Activated CD8-positive, alpha-beta T cell treated with anti-CD3 and anti-CD28 coated beads for 36 hours (primary cell): ENCODE measurements around the gene TBX1. TPM values are rescaled to one million over a fixed set of nuclear protein-coding genes. Genes with fewer than 3 reads are reported as not detected.

ENCODE experiments used
- ATAC-seq: fragments of 200-7000 bp; cut with Tn5 transposase; one replicate; pipeline ENCODE4 v1.10.0; 2021; ENCODE audit warnings: mild to moderate bottlenecking, moderate library complexity
- CTCF ChIA-PET: fragments of 350-600 bp; sonication (Branson Sonifier 250); formaldehyde crosslinking; loops from one replicate; lab custom pipeline; 2021; ENCODE audit warnings: antibody characterized with exemption; lab: Charles Lee
- POLR2A ChIA-PET: fragments of 350-600 bp; sonication (Branson Sonifier 250); formaldehyde crosslinking; loops from one replicate; lab custom pipeline; 2021; ENCODE audit warnings: antibody characterized with exemption; lab: Charles Lee
- DNase-seq: peaks from one replicate; pipeline ENCODE4 v3.0.0-alpha.2; 2020
- H3K27ac Mint-ChIP-seq: one replicate; pipeline ENCODE4 v1.8.0; 2021; ENCODE audit warnings: mild to moderate bottlenecking, mixed read lengths
- H3K27me3 Mint-ChIP-seq: one replicate; pipeline ENCODE4 v1.8.0; 2021; ENCODE audit warnings: mixed read lengths
- H3K36me3 Mint-ChIP-seq: one replicate; pipeline ENCODE4 v1.8.0; 2021; ENCODE audit warnings: low read depth, mixed read lengths
- H3K4me1 Mint-ChIP-seq: one replicate; pipeline ENCODE4 v1.8.0; 2021; ENCODE audit warnings: low read depth, mixed read lengths
- H3K4me3 Mint-ChIP-seq: one replicate; pipeline ENCODE4 v1.8.0; 2021; ENCODE audit warnings: mild to moderate bottlenecking, moderate library complexity, mixed read lengths
- H3K9me3 Mint-ChIP-seq: one replicate; pipeline ENCODE4 v1.8.0; 2021; ENCODE audit warnings: mixed read lengths
- intact Hi-C: fragments of 100-400 bp; cut with micrococcal nuclease; formaldehyde crosslinking; loops from one replicate; pipeline ENCODE4 v1.10.0; 2022
- total RNA-seq, 2 experiments: library from RNA; stranded (reverse); gene quantifications; one replicate each; pipeline ENCODE4 v1.2.3, GENCODE V29; 2021
- TF ChIP-seq, protein P1 (sequence below): fragments of 200-600 bp; IDR thresholded peaks from one replicate; pipeline ENCODE4 v1.8.0; 2022; ENCODE audit warnings: antibody characterized with exemption, mild to moderate bottlenecking

The TBX1 gene
- total RNA-seq, 2 experiments from 2014 or later = not detected

DNA sequence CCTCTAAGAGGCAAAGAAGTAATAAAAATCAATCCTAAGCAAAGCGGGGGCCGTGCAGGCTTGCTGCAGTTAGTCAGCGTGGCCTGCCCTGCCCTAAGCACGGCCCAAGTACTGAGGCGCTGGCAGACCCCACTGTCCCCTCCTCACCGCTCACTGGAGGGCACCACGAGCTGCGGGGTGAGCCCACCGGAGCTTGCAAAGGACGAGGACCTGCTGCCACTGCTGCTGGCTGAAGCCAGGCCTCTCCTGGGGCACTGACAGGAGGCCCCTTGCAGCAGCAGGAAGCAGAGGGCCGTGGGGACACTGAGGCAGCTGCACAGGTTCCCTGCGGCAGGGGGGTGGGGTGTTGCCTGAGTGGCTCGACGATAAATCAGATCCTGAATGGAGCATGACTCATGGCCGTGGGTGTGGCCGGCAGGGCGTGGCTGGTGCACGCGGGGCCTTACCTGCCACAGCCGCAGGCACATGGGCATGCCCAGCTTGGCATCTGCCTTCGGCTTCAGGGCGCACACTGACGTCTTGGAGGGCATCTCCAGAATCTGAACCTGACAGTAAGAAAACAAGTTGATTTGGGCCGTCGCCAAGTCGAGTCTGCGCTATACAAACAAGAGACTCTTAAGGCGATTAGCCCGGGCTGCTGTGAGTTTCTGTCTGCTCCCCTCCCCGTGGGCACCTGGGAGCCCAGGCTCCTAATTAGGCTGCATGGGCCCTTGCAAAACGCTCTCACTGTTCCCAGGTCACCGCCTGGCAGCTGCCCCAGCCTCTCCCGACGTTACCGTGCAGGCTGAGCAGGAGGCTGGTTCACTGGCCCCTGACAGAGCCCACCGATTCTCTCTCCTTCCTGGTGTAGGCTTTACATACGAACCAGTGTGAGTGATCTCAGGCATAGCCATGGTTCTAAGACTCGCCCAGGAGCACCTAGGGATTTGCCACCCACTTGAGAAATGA lies 45.9 kb downstream of the TBX1 start:
- TF ChIP-seq, protein P1, sequence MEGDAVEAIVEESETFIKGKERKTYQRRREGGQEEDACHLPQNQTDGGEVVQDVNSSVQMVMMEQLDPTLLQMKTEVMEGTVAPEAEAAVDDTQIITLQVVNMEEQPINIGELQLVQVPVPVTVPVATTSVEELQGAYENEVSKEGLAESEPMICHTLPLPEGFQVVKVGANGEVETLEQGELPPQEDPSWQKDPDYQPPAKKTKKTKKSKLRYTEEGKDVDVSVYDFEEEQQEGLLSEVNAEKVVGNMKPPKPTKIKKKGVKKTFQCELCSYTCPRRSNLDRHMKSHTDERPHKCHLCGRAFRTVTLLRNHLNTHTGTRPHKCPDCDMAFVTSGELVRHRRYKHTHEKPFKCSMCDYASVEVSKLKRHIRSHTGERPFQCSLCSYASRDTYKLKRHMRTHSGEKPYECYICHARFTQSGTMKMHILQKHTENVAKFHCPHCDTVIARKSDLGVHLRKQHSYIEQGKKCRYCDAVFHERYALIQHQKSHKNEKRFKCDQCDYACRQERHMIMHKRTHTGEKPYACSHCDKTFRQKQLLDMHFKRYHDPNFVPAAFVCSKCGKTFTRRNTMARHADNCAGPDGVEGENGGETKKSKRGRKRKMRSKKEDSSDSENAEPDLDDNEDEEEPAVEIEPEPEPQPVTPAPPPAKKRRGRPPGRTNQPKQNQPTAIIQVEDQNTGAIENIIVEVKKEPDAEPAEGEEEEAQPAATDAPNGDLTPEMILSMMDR = no peak
- CTCF ChIA-PET = no interaction called here
- ATAC-seq = no peak

DNA sequence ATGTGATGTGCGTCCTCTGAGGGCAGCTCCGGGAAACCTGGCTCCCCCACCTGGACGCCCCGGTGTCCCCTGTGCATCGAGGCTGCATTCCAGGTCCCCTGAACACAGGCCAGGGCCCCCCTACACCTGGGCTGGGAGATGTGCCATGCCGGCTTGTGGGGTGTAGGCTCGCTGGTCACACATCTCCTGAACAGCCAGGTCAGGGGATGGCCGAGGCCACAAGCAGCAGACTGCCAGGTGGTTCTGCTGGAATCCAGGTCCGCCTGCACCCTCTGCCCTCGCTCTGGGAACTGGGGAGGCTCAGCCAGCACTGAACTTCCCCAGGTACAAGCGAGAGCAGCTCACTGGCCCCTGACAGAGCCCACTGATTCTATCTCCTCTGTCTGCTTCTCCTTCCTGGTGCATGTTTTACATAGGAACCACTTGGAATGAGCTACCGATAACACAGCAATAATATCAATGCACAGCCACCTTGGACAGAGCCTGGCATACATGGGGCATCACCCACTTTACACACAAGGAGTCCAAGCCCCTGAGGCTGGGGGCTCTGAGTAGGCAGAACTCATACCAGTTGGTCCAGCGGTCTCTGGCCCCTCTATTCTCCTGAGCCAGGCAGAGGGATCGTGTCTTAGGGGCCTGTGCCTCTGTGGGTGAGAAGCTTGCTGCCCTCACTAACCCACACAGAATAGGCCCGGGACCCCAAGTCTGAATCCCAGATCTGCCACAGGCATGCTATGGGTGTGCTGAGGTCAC lies 46.8 kb downstream of the TBX1 start:
- TF ChIP-seq, protein P1 = no peak
- DNase-seq (no peak), ATAC-seq (no peak)
- Mint-ChIP-seq H3K4me3 (no peak overlapping the region), H3K27ac (no peak overlapping the region), H3K4me1 (no peaks in the 10 kb centered on the region), H3K9me3 (no peaks in the 10 kb centered on the region), H3K36me3 (no peaks in the 10 kb centered on the region), H3K27me3 (no peaks in the 10 kb centered on the region)
- POLR2A ChIA-PET = no interaction called here
- intact Hi-C loops = no loop called here
- CTCF ChIA-PET = no interaction called here

More for the DNA sequence above, 45.9 kb downstream of the TBX1 start:
- Mint-ChIP-seq H3K27ac (no peak overlapping the region), H3K36me3 (no peaks in the 10 kb centered on the region), H3K4me1 (no peaks in the 10 kb centered on the region), H3K9me3 (no peaks in the 10 kb centered on the region), H3K27me3 (no peaks in the 10 kb centered on the region), H3K4me3 (no peak overlapping the region)
- POLR2A ChIA-PET = no interaction called here
- intact Hi-C loops = no loop called here
- DNase-seq = no peak

DNA sequence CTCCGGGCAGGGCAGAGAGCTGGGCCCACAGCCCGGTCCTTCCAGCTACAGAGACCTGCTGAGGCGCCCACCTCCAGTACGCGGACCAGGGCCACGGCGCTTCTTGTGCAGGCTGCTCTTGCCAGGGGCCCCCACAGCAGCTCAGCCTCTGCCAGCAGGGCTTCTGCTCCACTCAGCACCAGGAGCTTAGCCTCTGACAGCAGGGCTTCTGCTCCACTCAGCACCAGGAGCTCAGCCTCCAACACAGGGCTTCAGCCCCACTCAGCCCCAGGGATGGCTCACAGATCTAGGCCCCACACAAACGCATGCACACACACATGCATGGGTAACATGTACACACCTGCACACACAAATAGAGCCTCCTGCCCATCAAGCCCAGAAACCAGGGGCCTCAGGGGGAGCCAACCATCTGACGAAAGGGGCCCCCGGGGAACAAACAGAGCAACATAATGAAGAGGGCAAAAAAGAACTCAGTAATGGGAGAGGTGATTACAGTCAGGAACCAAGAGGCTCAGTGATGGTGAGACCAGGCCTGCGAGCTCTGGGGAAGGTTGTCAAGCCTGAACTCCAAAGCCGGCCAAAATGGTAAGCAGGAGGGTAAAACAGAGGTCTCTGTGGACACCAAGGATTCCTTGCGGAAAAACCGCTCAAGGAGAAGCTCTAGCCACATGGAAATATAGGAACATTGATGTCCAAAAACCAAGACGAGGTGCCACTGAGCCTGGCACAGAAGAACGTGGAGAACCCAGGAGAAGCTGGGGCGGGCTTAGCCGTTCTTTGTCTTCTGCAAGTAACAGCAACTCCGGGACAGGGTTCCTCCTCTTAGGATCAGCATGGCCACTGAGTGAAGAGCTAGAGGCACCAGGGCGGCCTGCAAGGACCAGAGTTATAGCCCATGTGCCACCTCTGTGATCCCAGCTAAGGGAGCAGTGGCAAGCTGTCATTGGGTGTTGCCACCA lies 47.6 kb downstream of the TBX1 start:
- no peak for ATAC-seq
- TF ChIP-seq, protein P1 = no peak
- POLR2A ChIA-PET = no interaction called here
- Mint-ChIP-seq H3K4me3 (no peak overlapping the region), H3K27ac (no peak overlapping the region), H3K36me3 (no peaks in the 10 kb centered on the region), H3K4me1 (no peaks in the 10 kb centered on the region), H3K27me3 (no peaks in the 10 kb centered on the region), H3K9me3 (no peaks in the 10 kb centered on the region)
- DNase-seq = no peak
- intact Hi-C loops = no loop called here
- CTCF ChIA-PET = no interaction called here

DNA sequence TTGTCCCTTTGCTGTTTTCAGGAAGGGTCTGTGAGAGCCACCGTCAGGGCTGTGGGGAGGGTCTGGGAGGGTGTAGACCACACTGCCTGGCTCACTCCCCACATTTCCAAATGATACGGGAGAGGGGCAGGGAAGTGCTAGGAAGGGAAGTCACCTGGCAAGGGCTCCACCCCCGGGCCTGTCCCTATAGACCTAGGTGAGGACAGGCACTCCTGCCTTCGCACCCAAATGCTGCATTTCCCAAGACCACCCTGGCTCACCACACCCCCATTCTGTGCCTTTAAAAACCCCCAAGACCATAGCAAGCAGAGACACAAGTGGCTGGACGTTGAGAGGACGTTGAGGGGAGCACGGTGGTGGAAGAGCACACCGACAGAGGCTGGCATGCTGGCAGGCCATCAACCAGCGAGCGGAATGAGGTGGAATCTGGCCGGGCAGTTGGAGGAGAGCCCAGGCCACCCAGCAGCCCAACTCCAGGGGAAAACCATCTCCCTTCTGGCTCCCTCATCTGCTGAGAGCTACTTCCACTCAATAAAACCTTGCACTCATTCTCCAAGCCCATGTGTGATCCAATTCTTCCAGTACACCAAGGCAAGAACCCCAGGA lies 48.4 kb downstream of the TBX1 start:
- DNase-seq (no peak), ATAC-seq (no peak)
- Mint-ChIP-seq H3K36me3 (no peaks in the 10 kb centered on the region), H3K27me3 (no peaks in the 10 kb centered on the region), H3K4me1 (no peaks in the 10 kb centered on the region), H3K4me3 (no peak overlapping the region), H3K9me3 (no peaks in the 10 kb centered on the region), H3K27ac (no peak overlapping the region)
- POLR2A ChIA-PET = no interaction called here
- CTCF ChIA-PET = interaction anchor here (1.0 kb wide), 1 partner anchor 140 kb away, joined by 3 read pairs; no protein-coding TSS in a partner anchor
- TF ChIP-seq, protein P1 = no peak
- intact Hi-C loops = no loop called here
